Trophoblast cell (in vitro differentiated cells and primary cell): ENCODE data around the gene ITPR1.

Experiments used
- DNase-seq, 2 donors: peaks; one replicate each; pipeline ENCODE4 v3.0.0-alpha.2; 2016
- H2AFZ ChIP-seq: 2 replicates; pipeline ENCODE4 v1.6.1; 2013; ENCODE audit warnings: low read length, moderate library complexity, mild to moderate bottlenecking; ENCODE audit not compliant: insufficient read depth, poor library complexity
- H2AK5ac ChIP-seq: 2 replicates; pipeline ENCODE4 v1.6.1; 2013; ENCODE audit warnings: mild to moderate bottlenecking, low read length
- H2BK120ac ChIP-seq: 2 replicates; pipeline ENCODE4 v1.6.1; 2013; ENCODE audit warnings: low read length, mild to moderate bottlenecking, moderate library complexity; ENCODE audit not compliant: insufficient read depth, poor library complexity
- H2BK12ac ChIP-seq: 2 replicates; pipeline ENCODE4 v1.6.1; 2013; ENCODE audit warnings: mild to moderate bottlenecking, low read length, moderate library complexity
- H2BK5ac ChIP-seq: 2 replicates; pipeline ENCODE4 v1.6.1; 2013; ENCODE audit warnings: low read length, low read depth, moderate library complexity, mild to moderate bottlenecking; ENCODE audit not compliant: poor library complexity
- H3K14ac ChIP-seq: 2 replicates; pipeline ENCODE4 v1.6.1; 2013; ENCODE audit warnings: mild to moderate bottlenecking, low read length
- H3K18ac ChIP-seq: 2 replicates; pipeline ENCODE4 v1.6.1; 2013; ENCODE audit warnings: mild to moderate bottlenecking, low read length
- H3K23ac ChIP-seq: 2 replicates; pipeline ENCODE4 v1.6.1; 2013; ENCODE audit warnings: low read length
- H3K27ac ChIP-seq: 2 replicates; pipeline ENCODE4 v1.5.1; 2013; ENCODE audit warnings: low read depth, mild to moderate bottlenecking, inconsistent platforms, low read length, moderate library complexity
- H3K27me3 ChIP-seq: 2 replicates; pipeline ENCODE4 v1.6.1; 2013; ENCODE audit warnings: inconsistent platforms, mild to moderate bottlenecking, low read length, moderate library complexity; ENCODE audit not compliant: insufficient read depth
- H3K36me3 ChIP-seq, 2 experiments: 1 replicate in 1 of 2; 2 replicates in 1 of 2; pipeline ENCODE4 v1.6.1; 2013; ENCODE audit warnings: low read length in 2 of 2, mild to moderate bottlenecking in 2 of 2, moderate library complexity in 1 of 2; ENCODE audit not compliant: insufficient read depth in 2 of 2, control insufficient read depth in 1 of 2
- H3K4ac ChIP-seq: 2 replicates; pipeline ENCODE4 v1.6.1; 2013; ENCODE audit warnings: low read depth, mild to moderate bottlenecking, low read length, moderate library complexity
- H3K4me1 ChIP-seq, 2 experiments: 1 replicate in 1 of 2; 2 replicates in 1 of 2; pipeline ENCODE4 v1.6.1; 2013; ENCODE audit warnings: low read length in 2 of 2, mild to moderate bottlenecking in 2 of 2, moderate library complexity in 1 of 2; ENCODE audit not compliant: insufficient read depth in 2 of 2, control insufficient read depth in 1 of 2
- H3K4me2 ChIP-seq: 2 replicates; pipeline ENCODE4 v1.6.1; 2013; ENCODE audit warnings: inconsistent platforms, mild to moderate bottlenecking, low read length, moderate library complexity
- H3K4me3 ChIP-seq: 2 replicates; pipeline ENCODE4 v1.5.1; 2013; ENCODE audit warnings: mild to moderate bottlenecking, low read depth, low read length, inconsistent platforms
- H3K79me1 ChIP-seq: one replicate; pipeline ENCODE4 v1.6.1; 2013; ENCODE audit warnings: low read length
- H3K79me2 ChIP-seq: 2 replicates; pipeline ENCODE4 v1.6.1; 2013; ENCODE audit warnings: low read length, mild to moderate bottlenecking; ENCODE audit not compliant: control insufficient read depth, insufficient read depth, poor library complexity
- H3K9ac ChIP-seq: 2 replicates; pipeline ENCODE4 v1.6.1; 2013; ENCODE audit warnings: mild to moderate bottlenecking, low read length
- H3K9me3 ChIP-seq: 2 replicates; pipeline ENCODE4 v1.6.1; 2013; ENCODE audit warnings: low read depth, mild to moderate bottlenecking, control low read depth, inconsistent platforms, low read length; ENCODE audit not compliant: insufficient read depth
- H4K12ac ChIP-seq: 2 replicates; pipeline ENCODE4 v1.6.1; 2013; ENCODE audit warnings: low read depth, mild to moderate bottlenecking, low read length, moderate library complexity
- H4K8ac ChIP-seq: 2 replicates; pipeline ENCODE4 v1.6.1; 2013; ENCODE audit warnings: low read depth, mild to moderate bottlenecking, low read length, moderate library complexity
- H4K91ac ChIP-seq: one replicate; pipeline ENCODE4 v1.6.1; 2013; ENCODE audit warnings: low read depth, mild to moderate bottlenecking, low read length, moderate library complexity
- WGBS: extraction: QIAGEN DNeasy Blood & Tissue Kit; methylation state at CpG from one replicate; pipeline ENCODE4 v1.1.7; 2013; ENCODE audit warnings: missing lambda C conversion rate; ENCODE audit not compliant: insufficient read length, insufficient coverage; ENCODE audit errors: extremely low coverage; 5-methylcytosine and 5-hydroxymethylcytosine counted together

Gene ITPR1

DNA sequence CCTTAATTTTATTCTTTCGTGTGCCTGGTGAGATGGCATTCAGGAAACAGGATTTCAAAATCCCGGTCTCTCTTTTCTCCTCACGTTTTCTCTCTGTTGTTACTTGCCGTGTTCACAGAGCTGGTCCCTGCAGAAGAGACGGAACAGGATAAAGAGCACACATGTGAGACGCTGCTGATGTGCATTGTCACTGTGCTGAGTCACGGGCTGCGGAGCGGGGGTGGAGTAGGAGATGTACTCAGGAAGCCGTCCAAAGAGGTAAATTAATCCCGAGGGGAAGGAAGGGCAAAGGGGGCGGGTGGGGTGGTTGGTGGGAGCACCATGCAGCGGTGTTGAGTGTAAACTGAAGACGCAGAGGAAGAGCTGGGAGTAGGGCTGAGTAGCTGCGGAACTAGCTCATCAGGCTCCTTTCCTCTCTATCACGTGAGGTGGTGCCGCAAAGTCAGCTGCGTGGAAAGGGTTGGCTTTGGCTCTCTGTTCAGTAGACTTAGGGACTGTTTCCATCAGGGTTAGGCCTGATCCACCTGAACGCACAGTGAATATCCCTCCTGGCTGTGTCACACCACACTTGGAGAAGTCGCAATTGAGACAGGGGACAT lies 321.3 kb downstream of the ITPR1 start:
- H2BK5ac ChIP-seq = no peak overlapping the region
- H2AFZ ChIP-seq = no peak overlapping the region
- no peak overlapping the region for H4K8ac ChIP-seq
- no peaks in the 10 kb centered on the region for H3K27me3 ChIP-seq
- peak in 1 of 2 donors; percentile 13 for DNase-seq
- H2AK5ac ChIP-seq = no peak overlapping the region
- no peak overlapping the region for H3K4me2 ChIP-seq
- no peak overlapping the region for H3K18ac ChIP-seq
- H3K4ac ChIP-seq = no peak overlapping the region
- H2BK12ac ChIP-seq = peak overlapping the region; percentile 30
- no CpG with 5 or more reads among the region's 20 CpGs for WGBS
- H2BK120ac ChIP-seq = peak overlapping the region; percentile 0
- no peaks in the 10 kb centered on the region for H3K9me3 ChIP-seq
- no peaks in the 10 kb centered on the region for H3K79me2 ChIP-seq
- H3K79me1 ChIP-seq = peaks cover 17% of the 10 kb centered on the region
- no peak overlapping the region for H3K4me3 ChIP-seq
- H3K36me3 ChIP-seq = peaks cover 2 to 4% of the 10 kb centered on the region in 2 experiments
- no peak overlapping the region for H3K14ac ChIP-seq
- H3K23ac ChIP-seq = no peak overlapping the region
- no peak overlapping the region for H3K9ac ChIP-seq
- H4K12ac ChIP-seq = no peak overlapping the region
- peaks cover 2 to 8% of the 10 kb centered on the region in 2 experiments for H3K4me1 ChIP-seq
- H4K91ac ChIP-seq = peak overlapping the region; percentile 0
- H3K27ac ChIP-seq = no peak overlapping the region

GRCh38 chr3:4814904-4815574 lies 321.9 kb downstream of the ITPR1 start:
- no peak for DNase-seq
- no CpG with 5 or more reads among the region's 13 CpGs for WGBS
- Histone ChIP-seq H3K27ac (no peak overlapping the region), H2BK120ac (peak overlapping the region; percentile 23), H3K18ac (peak overlapping the region; percentile 33), H3K4ac (no peak overlapping the region), H3K23ac (no peak overlapping the region), H3K14ac (peak overlapping the region; percentile 36), H4K91ac (peak overlapping the region; percentile 0), H3K27me3 (no peaks in the 10 kb centered on the region), H2AK5ac (peak overlapping the region; percentile 59), H2AFZ (no peak overlapping the region), H4K8ac (peak overlapping the region; percentile 26), H2BK12ac (peak overlapping the region; percentile 84), H3K36me3 (peaks cover 2 to 4% of the 10 kb centered on the region in 2 experiments), H3K4me1 (peaks cover 2 to 8% of the 10 kb centered on the region in 2 experiments), H3K79me1 (peaks cover 17% of the 10 kb centered on the region), H3K9ac (no peak overlapping the region), H4K12ac (no peak overlapping the region), H3K4me3 (no peak overlapping the region), H3K9me3 (no peaks in the 10 kb centered on the region), H2BK5ac (no peak overlapping the region), H3K4me2 (no peak overlapping the region), H3K79me2 (no peaks in the 10 kb centered on the region)

DNA sequence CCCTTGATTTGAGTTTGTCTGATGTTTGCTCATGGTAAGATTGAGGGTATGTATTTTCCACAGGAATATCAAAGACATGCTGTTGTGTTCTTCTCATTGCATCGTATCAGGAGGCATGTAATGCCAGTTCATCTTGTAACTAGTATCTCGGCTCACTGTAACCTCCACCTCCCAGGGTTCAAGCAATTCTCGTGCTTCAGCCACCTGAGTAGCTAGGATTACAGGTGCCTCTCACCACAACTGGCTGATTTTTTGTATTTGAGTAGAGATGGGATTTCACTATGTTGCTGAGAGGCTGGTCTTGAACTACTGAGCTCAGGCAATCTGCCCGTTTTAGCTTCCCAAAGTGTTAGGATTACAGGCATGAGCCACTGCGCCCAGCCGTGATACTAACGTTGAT lies 323.2 kb downstream of the ITPR1 start:
- no peak overlapping the region for H3K4ac ChIP-seq
- no peak overlapping the region for H3K4me3 ChIP-seq
- H3K79me1 ChIP-seq = peaks cover 26% of the 10 kb centered on the region
- DNase-seq = no peak
- no peak overlapping the region for H4K91ac ChIP-seq
- H3K9ac ChIP-seq = no peak overlapping the region
- peaks cover 2 to 4% of the 10 kb centered on the region in 2 experiments for H3K36me3 ChIP-seq
- H2BK120ac ChIP-seq = no peak overlapping the region
- H3K27me3 ChIP-seq = no peaks in the 10 kb centered on the region
- H2AFZ ChIP-seq = no peak overlapping the region
- H3K79me2 ChIP-seq = no peaks in the 10 kb centered on the region
- H2AK5ac ChIP-seq = no peak overlapping the region
- H3K27ac ChIP-seq = no peak overlapping the region
- H3K23ac ChIP-seq = no peak overlapping the region
- no CpG with 5 or more reads among the region's 7 CpGs for WGBS
- H4K12ac ChIP-seq = no peak overlapping the region
- no peak overlapping the region for H3K18ac ChIP-seq
- H3K4me2 ChIP-seq = no peak overlapping the region
- H3K4me1 ChIP-seq = peaks cover 7 to 16% of the 10 kb centered on the region in 2 experiments
- H3K9me3 ChIP-seq = no peaks in the 10 kb centered on the region
- no peak overlapping the region for H2BK12ac ChIP-seq
- H2BK5ac ChIP-seq = no peak overlapping the region
- H4K8ac ChIP-seq = no peak overlapping the region
- H3K14ac ChIP-seq = no peak overlapping the region

DNA sequence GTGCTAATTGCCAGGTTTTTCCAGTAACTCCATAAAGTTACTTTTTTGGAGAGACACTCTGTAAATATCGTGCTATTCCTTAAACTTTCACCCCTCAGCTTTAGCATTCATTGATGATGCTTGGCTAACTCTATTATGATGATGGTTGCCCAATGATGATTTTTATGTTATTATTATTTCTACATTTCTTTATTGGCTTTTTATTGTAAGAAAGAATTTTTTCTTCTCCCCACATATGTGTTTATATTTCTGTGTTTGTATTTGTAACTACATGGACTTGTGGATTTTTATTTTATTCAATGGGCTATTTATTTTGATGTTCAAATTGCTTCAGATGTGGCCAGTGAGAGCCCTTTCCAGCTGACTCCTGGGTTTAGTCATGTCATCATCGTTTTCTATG lies 323.6 kb downstream of the ITPR1 start:
- Histone ChIP-seq H3K4me1 (peaks cover 7 to 19% of the 10 kb centered on the region in 2 experiments), H3K4me3 (no peak overlapping the region), H3K4me2 (no peak overlapping the region), H2BK5ac (no peak overlapping the region), H3K23ac (no peak overlapping the region), H3K4ac (no peak overlapping the region), H4K12ac (no peak overlapping the region), H2BK120ac (no peak overlapping the region), H3K79me1 (peaks cover 26% of the 10 kb centered on the region), H3K18ac (no peak overlapping the region), H3K79me2 (no peaks in the 10 kb centered on the region), H3K36me3 (peaks cover 2 to 4% of the 10 kb centered on the region in 2 experiments), H3K14ac (no peak overlapping the region), H3K27ac (no peak overlapping the region), H2AK5ac (no peak overlapping the region), H3K9ac (no peak overlapping the region), H3K9me3 (no peaks in the 10 kb centered on the region), H3K27me3 (no peaks in the 10 kb centered on the region), H4K8ac (no peak overlapping the region), H4K91ac (no peak overlapping the region), H2AFZ (no peak overlapping the region), H2BK12ac (no peak overlapping the region)
- no peak for DNase-seq
- WGBS = no CpG with 5 or more reads among the region's 2 CpGs
